Large intestine (tissue), 3 donors: ENCODE measurements around the gene SSNA1. TPM values are rescaled to one million over a fixed set of nuclear protein-coding genes. Genes with fewer than 3 reads are reported as not detected.
A peak's percentile ranks its signal among the peaks of the same experiment; 100 is the strongest.

Source experiments
- DNase-seq, 2 donors: peaks; one replicate each; pipeline versions ENCODE4 v3.0.0 to v3.0.0-alpha.2; 2013
- H3K27ac ChIP-seq: one replicate; pipeline ENCODE4 v1.5.1; 2013; ENCODE audit warnings: low read length
- H3K27me3 ChIP-seq: 2 replicates; pipeline ENCODE4 v1.6.1; 2013; ENCODE audit warnings: low read length; ENCODE audit not compliant: control insufficient read depth, insufficient read depth
- H3K36me3 ChIP-seq: 2 replicates; pipeline ENCODE4 v1.6.1; 2013; ENCODE audit warnings: low read length; ENCODE audit not compliant: control insufficient read depth, insufficient read depth
- H3K4me1 ChIP-seq: one replicate; pipeline ENCODE4 v1.6.1; 2013; ENCODE audit warnings: low read length; ENCODE audit not compliant: control insufficient read depth, insufficient read depth
- H3K4me3 ChIP-seq: one replicate; pipeline ENCODE4 v1.5.1; 2013; ENCODE audit warnings: low read length
- H3K9me3 ChIP-seq: one replicate; pipeline ENCODE4 v1.6.1; 2013; ENCODE audit warnings: mild to moderate bottlenecking, low read depth, low read length, moderate library complexity; ENCODE audit not compliant: control insufficient read depth
- WGBS: methylation state at CpG from one replicate; pipeline ENCODE4 v1.1.5; 2013; ENCODE audit warnings: low lambda C conversion rate; ENCODE audit not compliant: insufficient coverage; 5-methylcytosine and 5-hydroxymethylcytosine counted together
- polyA plus RNA-seq: library from polyadenylated mRNA; unstranded; fragments of 120-200 nt; gene quantifications from one replicate; pipeline ENCODE4 v1.2.1, GENCODE V29; 2013

SSNA1 gene
- polyA plus RNA-seq, 1 donor: 66.0 TPM

GRCh38 chr9:137216188-137216965 lies 27.9 kb downstream of the SSNA1 start:
- Histone ChIP-seq H3K27ac (no peak overlapping the region), H3K36me3 (peaks cover 13% of the 10 kb centered on the region), H3K9me3 (peaks cover 9% of the 10 kb centered on the region), H3K4me3 (no peak overlapping the region), H3K4me1 (peaks cover 28% of the 10 kb centered on the region), H3K27me3 (no peaks in the 10 kb centered on the region)
- DNase-seq: no peak
- whole genome bisulfite sequencing: no CpG with 5 or more reads among the region's 30 CpGs

- Histone ChIP-seq H3K36me3 (peaks cover 13% of the 10 kb centered on the region), H3K4me1 (peaks cover 28% of the 10 kb centered on the region), H3K9me3 (peaks cover 9% of the 10 kb centered on the region), H3K4me3 (peak overlapping the region; percentile 39), H3K27ac (peak overlapping the region; percentile 54), H3K27me3 (no peaks in the 10 kb centered on the region)
- DNase-seq: peak; percentile 78 to 88
- no CpG with 5 or more reads among the region's 36 CpGs for WGBS
Measured at GRCh38 chr9:137217276-137218211, 29.1 kb downstream of the SSNA1 start.

GRCh38 chr9:137218212-137218753 lies 29.8 kb downstream of the SSNA1 start:
- DNase-seq: no peak
- H3K9me3 ChIP-seq: peaks cover 9% of the 10 kb centered on the region
- H3K27ac ChIP-seq: peak overlapping the region; percentile 66
- H3K27me3 ChIP-seq: no peaks in the 10 kb centered on the region
- WGBS: no CpG with 5 or more reads among the region's 30 CpGs
- H3K36me3 ChIP-seq: peaks cover 13% of the 10 kb centered on the region
- no peak overlapping the region for H3K4me3 ChIP-seq
- peaks cover 33% of the 10 kb centered on the region for H3K4me1 ChIP-seq

- no CpG with 5 or more reads among the region's 12 CpGs for WGBS
Measured at GRCh38 chr9:137218754-137219271, 30.3 kb downstream of the SSNA1 start.

GRCh38 chr9:137219757-137220316 lies 31.4 kb downstream of the SSNA1 start:
- Histone ChIP-seq H3K4me3 (no peak overlapping the region), H3K4me1 (peaks cover 41% of the 10 kb centered on the region), H3K9me3 (peaks cover 9% of the 10 kb centered on the region), H3K27me3 (no peaks in the 10 kb centered on the region), H3K36me3 (peaks cover 11% of the 10 kb centered on the region), H3K27ac (no peak overlapping the region)
- DNase-seq: no peak
- WGBS: no CpG with 5 or more reads among the region's 10 CpGs

More at GRCh38 chr9:137218754-137219271, 30.3 kb downstream of the SSNA1 start:
- peak in 1 of 2 donors; percentile 71 for DNase-seq
- no peak overlapping the region for H3K4me3 ChIP-seq
- H3K27ac ChIP-seq: peak overlapping the region; percentile 66
- peaks cover 13% of the 10 kb centered on the region for H3K36me3 ChIP-seq
- H3K9me3 ChIP-seq: peaks cover 9% of the 10 kb centered on the region
- H3K4me1 ChIP-seq: peaks cover 33% of the 10 kb centered on the region
- no peaks in the 10 kb centered on the region for H3K27me3 ChIP-seq

GRCh38 chr9:137220317-137221094 lies 32.0 kb downstream of the SSNA1 start:
- Histone ChIP-seq H3K9me3 (peaks cover 9% of the 10 kb centered on the region), H3K27me3 (no peaks in the 10 kb centered on the region), H3K27ac (no peak overlapping the region), H3K4me1 (peaks cover 48% of the 10 kb centered on the region), H3K36me3 (peaks cover 5% of the 10 kb centered on the region), H3K4me3 (no peak overlapping the region)
- DNase-seq: no peak
- no CpG with 5 or more reads among the region's 52 CpGs for WGBS

- DNase-seq: no peak
- Histone ChIP-seq H3K27me3 (no peaks in the 10 kb centered on the region), H3K4me1 (peaks cover 54% of the 10 kb centered on the region), H3K4me3 (no peak overlapping the region), H3K27ac (no peak overlapping the region), H3K9me3 (peaks cover 9% of the 10 kb centered on the region), H3K36me3 (no peaks in the 10 kb centered on the region)
- no CpG with 5 or more reads among the region's 14 CpGs for WGBS
Measured at GRCh38 chr9:137221095-137221505, 32.6 kb downstream of the SSNA1 start.

- H3K4me1 ChIP-seq: peaks cover 59% of the 10 kb centered on the region
- no peaks in the 10 kb centered on the region for H3K36me3 ChIP-seq
- WGBS: no CpG with 5 or more reads among the region's 61 CpGs
- no peak overlapping the region for H3K27ac ChIP-seq
- no peaks in the 10 kb centered on the region for H3K27me3 ChIP-seq
- H3K9me3 ChIP-seq: peaks cover 9% of the 10 kb centered on the region
- peak in 1 of 2 donors; percentile 27 for DNase-seq
- H3K4me3 ChIP-seq: peak overlapping the region; percentile 47
Measured at GRCh38 chr9:137221506-137222111, 33.1 kb downstream of the SSNA1 start.
